ENCODE measurements around the gene ALCAM.

Gene ALCAM

GRCh38 chr3:105435277-105435676 is 68.6 kb downstream of the ALCAM start:
- DNase-seq: no peak

- DNase-seq: no peak
Observed at GRCh38 chr3:105436687-105437086, 70.0 kb downstream of the ALCAM start.

- no peak for DNase-seq
Observed at GRCh38 chr3:105440113-105440512, 73.4 kb downstream of the ALCAM start.

- no peak for DNase-seq
Observed at GRCh38 chr3:105444725-105445124, 78.0 kb downstream of the ALCAM start.

GRCh38 chr3:105448338-105448982 is 81.8 kb downstream of the ALCAM start:
- no peak for DNase-seq

GRCh38 chr3:105449414-105449813 is 82.7 kb downstream of the ALCAM start:
- DNase-seq: no peak

- DNase-seq: no peak
Observed at GRCh38 chr3:105456017-105456416, 89.3 kb downstream of the ALCAM start.

GRCh38 chr3:105458518-105459215 is 92.0 kb downstream of the ALCAM start:
- no peak for DNase-seq

- no peak for DNase-seq
Observed at GRCh38 chr3:105459566-105460290, 93.0 kb downstream of the ALCAM start.

- no peak for DNase-seq
Observed at GRCh38 chr3:105463620-105464019, 96.9 kb downstream of the ALCAM start.

- no peak for DNase-seq
Observed at GRCh38 chr3:105465251-105465853, 98.6 kb downstream of the ALCAM start.

GRCh38 chr3:105466072-105466471 is 99.4 kb downstream of the ALCAM start:
- no peak for DNase-seq

GRCh38 chr3:105466495-105467404 is 100.0 kb downstream of the ALCAM start:
- no peak for DNase-seq

GRCh38 chr3:105470851-105471250 is 104.1 kb downstream of the ALCAM start:
- no peak for DNase-seq

GRCh38 chr3:105473521-105474223 is 107.0 kb downstream of the ALCAM start:
- DNase-seq: no peak

- DNase-seq: no peak
Observed at GRCh38 chr3:105480768-105481167, 114.1 kb downstream of the ALCAM start.

- no peak for DNase-seq
Observed at GRCh38 chr3:105483476-105483875, 116.8 kb downstream of the ALCAM start.

GRCh38 chr3:105490045-105490444 is 123.3 kb downstream of the ALCAM start:
- no peak for DNase-seq

- DNase-seq: no peak
Observed at GRCh38 chr3:105493305-105493892, 126.7 kb downstream of the ALCAM start.

- no peak for DNase-seq
Observed at GRCh38 chr3:105495021-105495420, 128.3 kb downstream of the ALCAM start.

- no peak for DNase-seq
Observed at GRCh38 chr3:105496343-105496742, 129.6 kb downstream of the ALCAM start.
